Esophagus muscularis mucosa (tissue), 3 donors: ENCODE results near the gene RWDD1.

ENCODE experiments used
- POLR2A ChIP-seq: fragments of 450-650 bp; IDR thresholded peaks from one replicate; pipeline ENCODE4 v1.6.1; 2017; ENCODE audit warnings: antibody characterized with exemption, moderate library complexity, mild to moderate bottlenecking, low read depth
- POLR2AphosphoS5 ChIP-seq, 2 donors: sonication (generic); formaldehyde crosslinking; IDR thresholded peaks; one replicate each; pipeline ENCODE4 v1.6.1; 2017; ENCODE audit warnings: antibody characterized with exemption in 2 of 2
- TF ChIP-seq, protein P1 (sequence below), 3 experiments: fragments of 200-600 bp in 2 of 3; fragments of 450-650 bp in 1 of 3; sonication (generic) in 2 of 3; IDR thresholded peaks; one replicate each; pipeline ENCODE4 v1.5.1; 2017 to 2019; ENCODE audit warnings: antibody characterized with exemption in 3 of 3, mild to moderate bottlenecking in 2 of 3, moderate library complexity in 1 of 3

DNA sequence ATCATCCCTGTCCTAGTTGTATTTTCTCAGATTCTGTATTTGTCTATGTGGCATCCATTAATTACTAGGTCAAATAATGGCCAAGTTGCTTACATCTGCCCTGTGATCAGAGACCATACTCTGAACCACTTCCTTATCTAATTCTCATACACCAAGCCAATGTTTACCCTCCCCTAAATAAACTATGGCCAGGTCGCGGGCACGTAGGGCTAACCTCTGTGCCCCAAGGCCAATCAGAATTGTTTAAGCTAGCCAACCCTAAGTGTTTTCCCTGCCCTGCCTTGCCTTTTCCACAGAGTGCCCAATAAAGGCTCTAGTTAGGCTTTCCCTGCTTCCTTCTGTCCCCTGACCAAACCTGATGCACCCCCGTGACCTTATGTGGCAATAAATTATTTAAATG, 20.5 kb upstream of the RWDD1 start:
- TF ChIP-seq POLR2A: no peak
- TF ChIP-seq, protein P1, sequence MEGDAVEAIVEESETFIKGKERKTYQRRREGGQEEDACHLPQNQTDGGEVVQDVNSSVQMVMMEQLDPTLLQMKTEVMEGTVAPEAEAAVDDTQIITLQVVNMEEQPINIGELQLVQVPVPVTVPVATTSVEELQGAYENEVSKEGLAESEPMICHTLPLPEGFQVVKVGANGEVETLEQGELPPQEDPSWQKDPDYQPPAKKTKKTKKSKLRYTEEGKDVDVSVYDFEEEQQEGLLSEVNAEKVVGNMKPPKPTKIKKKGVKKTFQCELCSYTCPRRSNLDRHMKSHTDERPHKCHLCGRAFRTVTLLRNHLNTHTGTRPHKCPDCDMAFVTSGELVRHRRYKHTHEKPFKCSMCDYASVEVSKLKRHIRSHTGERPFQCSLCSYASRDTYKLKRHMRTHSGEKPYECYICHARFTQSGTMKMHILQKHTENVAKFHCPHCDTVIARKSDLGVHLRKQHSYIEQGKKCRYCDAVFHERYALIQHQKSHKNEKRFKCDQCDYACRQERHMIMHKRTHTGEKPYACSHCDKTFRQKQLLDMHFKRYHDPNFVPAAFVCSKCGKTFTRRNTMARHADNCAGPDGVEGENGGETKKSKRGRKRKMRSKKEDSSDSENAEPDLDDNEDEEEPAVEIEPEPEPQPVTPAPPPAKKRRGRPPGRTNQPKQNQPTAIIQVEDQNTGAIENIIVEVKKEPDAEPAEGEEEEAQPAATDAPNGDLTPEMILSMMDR (IDR thresholded peaks at IDR 0.05): no peak
- TF ChIP-seq POLR2AphosphoS5 (IDR thresholded peaks at IDR 0.05): no peak
